A549 (cell line): ENCODE results near the gene DPCD. TPM values are rescaled to one million over a fixed set of nuclear protein-coding genes. Genes with fewer than 3 reads are reported as not detected.

ENCODE experiments used
- ATAC-seq, 2 experiments: fragments of 200-7000 bp in 1 of 2; fragments of >200 bp in 1 of 2; cut with Nextera tagmentation in 1 of 2; cut with Tn5 transposase in 1 of 2; 3 replicates each; pipeline versions ENCODE4 v1.8.0 to v1.9.1; 2018 to 2020; ENCODE audit warnings: mild to moderate bottlenecking in 1 of 2, moderate library complexity in 1 of 2
- CTCF ChIA-PET: fragments of 300-600 bp; sonication (Branson Sonifier 250); formaldehyde crosslinking; extraction: SDS; loops from one replicate; lab custom pipeline; 2021; ENCODE audit warnings: antibody characterized with exemption, inconsistent platforms; lab: Yijun Ruan, JAX
- POLR2A ChIA-PET: fragments of 350-600 bp; formaldehyde crosslinking; extraction: SDS; loops from one replicate; lab custom pipeline; 2021; ENCODE audit warnings: antibody characterized with exemption, inconsistent platforms; lab: Yijun Ruan, JAX
- DNase-seq, 2 experiments: peaks; one replicate each; pipeline versions ENCODE4 v3.0.0 to v3.0.0-alpha.2; 2011 to 2016; ENCODE audit warnings: low read depth in 1 of 2, low spot score in 1 of 2
- FAIRE-seq: peaks from 2 replicates; lab custom pipeline; 2011; peaks lifted over from hg19 to GRCh38; lab: Jason Lieb, UNC
- H3K27ac ChIP-seq, 2 experiments: fragments of >200 bp; sonication (Bioruptor Twin); formaldehyde crosslinking; 3 replicates each; pipeline ENCODE4 v1.5.1; 2016 to 2017
- H3K4me1 ChIP-seq: fragments of >200 bp; sonication (Bioruptor Twin); formaldehyde crosslinking; 3 replicates; pipeline ENCODE4 v1.6.1; 2016
- H3K4me2 ChIP-seq: fragments of >200 bp; sonication (Bioruptor Twin); formaldehyde crosslinking; 3 replicates; pipeline ENCODE4 v1.6.1; 2016
- H3K4me3 ChIP-seq: fragments of >200 bp; sonication (Bioruptor Twin); formaldehyde crosslinking; 3 replicates; pipeline ENCODE4 v1.5.1; 2016
- H3K9me3 ChIP-seq: fragments of >200 bp; sonication (Bioruptor Twin); formaldehyde crosslinking; 3 replicates; pipeline ENCODE4 v1.6.1; 2016
- CBX2 ChIP-seq: fragments of 200-600 bp; sonication (generic); IDR thresholded peaks from 2 replicates; pipeline ENCODE4 v1.6.1; 2016; ENCODE audit warnings: low read depth, mild to moderate bottlenecking, borderline replicate concordance
- CEBPB ChIP-seq, 2 experiments: fragments of >200 bp in 1 of 2; sonication (Bioruptor Twin) in 1 of 2; formaldehyde crosslinking in 1 of 2; IDR thresholded peaks; 2 replicates each; pipeline ENCODE4 v1.6.1; 2012 to 2016
- CHD4 ChIP-seq: fragments of 200-600 bp; sonication (generic); IDR thresholded peaks from 2 replicates; pipeline ENCODE4 v1.6.1; 2016; ENCODE audit warnings: antibody characterized with exemption, mild to moderate bottlenecking, borderline replicate concordance
- EHMT2 ChIP-seq: fragments of 200-600 bp; sonication (generic); IDR thresholded peaks from 2 replicates; pipeline ENCODE4 v1.6.1; 2016; ENCODE audit warnings: antibody characterized with exemption, low read depth, mild to moderate bottlenecking, moderate library complexity
- FOSB ChIP-seq: fragments of 250-450 bp; sonication (Bioruptor Pico); IDR thresholded peaks from 2 replicates; pipeline ENCODE4 v1.5.0; 2020; ENCODE audit warnings: mild to moderate bottlenecking, moderate library complexity
- HEYL ChIP-seq: fragments of 250-450 bp; sonication (Bioruptor Pico); IDR thresholded peaks from 2 replicates; pipeline ENCODE4 v1.8.0; 2021; ENCODE audit warnings: mild to moderate bottlenecking, moderate library complexity
- HOXB13 ChIP-seq: fragments of 250-450 bp; sonication (Bioruptor Pico); IDR thresholded peaks from 2 replicates; pipeline ENCODE4 v1.5.0; 2020; ENCODE audit warnings: low read depth, mild to moderate bottlenecking, moderate library complexity
- JUNB ChIP-seq: fragments of >200 bp; sonication (Bioruptor Twin); formaldehyde crosslinking; IDR thresholded peaks from 2 replicates; pipeline ENCODE4 v1.6.1; 2016
- KDM1A ChIP-seq: fragments of 200-600 bp; sonication (generic); IDR thresholded peaks from 2 replicates; pipeline ENCODE4 v1.6.1; 2016; ENCODE audit warnings: low read depth, mild to moderate bottlenecking
- MAFK ChIP-seq: fragments of 450-650 bp; IDR thresholded peaks from 2 replicates; pipeline ENCODE4 v1.6.1; 2014; ENCODE audit not compliant: partially characterized antibody
- NPAS2 ChIP-seq: fragments of 250-450 bp; sonication (Bioruptor Pico); IDR thresholded peaks from 2 replicates; pipeline ENCODE4 v1.8.0; 2022; ENCODE audit warnings: mild to moderate bottlenecking, moderate library complexity, borderline replicate concordance
- NR3C1 ChIP-seq: fragments of >200 bp; sonication (Bioruptor Twin); formaldehyde crosslinking; IDR thresholded peaks from 3 replicates; pipeline ENCODE4 v1.6.1; 2017
- PHF8 ChIP-seq: fragments of 200-600 bp; sonication (generic); IDR thresholded peaks from 2 replicates; pipeline ENCODE4 v1.6.1; 2016; ENCODE audit warnings: low read depth, mild to moderate bottlenecking, antibody characterized with exemption, moderate library complexity, borderline replicate concordance
- POLR2AphosphoS2 ChIP-seq: conservative IDR thresholded peaks from 2 replicates; pipeline ENCODE4 v1.6.1; 2012; ENCODE audit warnings: low read length, improper control_type of control experiment, inconsistent platforms
- RFX5 ChIP-seq: fragments of 450-650 bp; IDR thresholded peaks from 2 replicates; pipeline ENCODE4 v1.7.1; 2014; ENCODE audit warnings: antibody characterized with exemption, mild to moderate bottlenecking, moderate library complexity
- RNF2 ChIP-seq: fragments of 200-600 bp; sonication (generic); IDR thresholded peaks from 2 replicates; pipeline ENCODE4 v1.6.1; 2016; ENCODE audit warnings: low read depth, mild to moderate bottlenecking, antibody characterized with exemption, moderate library complexity, borderline replicate concordance
- SMC3 ChIP-seq: fragments of >200 bp; sonication (Bioruptor Twin); formaldehyde crosslinking; IDR thresholded peaks from 3 replicates; pipeline ENCODE4 v1.6.1; 2018; ENCODE audit warnings: inconsistent platforms
- TFCP2L1 ChIP-seq: fragments of 250-450 bp; sonication (Bioruptor Pico); IDR thresholded peaks from 2 replicates; pipeline ENCODE4 v1.5.0; 2021; ENCODE audit warnings: mild to moderate bottlenecking
- ZC3H11A ChIP-seq: fragments of 450-650 bp; IDR thresholded peaks from 2 replicates; pipeline ENCODE4 v1.6.1; 2014; ENCODE audit warnings: antibody characterized with exemption, mild to moderate bottlenecking
- ZNF302 ChIP-seq: fragments of 250-450 bp; sonication (Bioruptor Pico); IDR thresholded peaks from 2 replicates; pipeline ENCODE4 v1.9.0; 2021; ENCODE audit warnings: inconsistent platforms, mild to moderate bottlenecking, moderate library complexity
- ZSCAN20 ChIP-seq: fragments of 250-450 bp; sonication (Bioruptor Pico); IDR thresholded peaks from 2 replicates; pipeline ENCODE4 v1.8.0; 2022; ENCODE audit warnings: mild to moderate bottlenecking, moderate library complexity
- WGBS: methylation state at CpG from one replicate; pipeline ENCODE4 v1.1.6; 2017; ENCODE audit errors: missing lambda C conversion rate; 5-methylcytosine and 5-hydroxymethylcytosine counted together
- polyA plus RNA-seq, 4 experiments: library from polyadenylated mRNA; depleted of rRNA in 3 of 4; stranded (reverse); fragments of >200 nt; fragmentation: RNase III in 1 of 4; extraction: RNeasy Plus Mini Kit Qiagen cat#74134 plus additional on column Dnase treatment in 1 of 4; gene quantifications; 2 replicates in 3 of 4; 3 replicates in 1 of 4; pipeline ENCODE4 v1.2.3, GENCODE V29; 2011 to 2017
- TF ChIP-seq, protein P1 (sequence below): fragments of >200 bp; sonication (Bioruptor Twin); formaldehyde crosslinking; IDR thresholded peaks from 3 replicates; pipeline ENCODE4 v1.6.1; 2016
- TF ChIP-seq, protein P2 (sequence below): fragments of 450-650 bp; IDR thresholded peaks from 2 replicates; pipeline ENCODE4 v1.6.1; 2014; ENCODE audit warnings: antibody characterized with exemption
- TF ChIP-seq, protein P3 (sequence below): fragments of >200 bp; sonication (Bioruptor Twin); formaldehyde crosslinking; IDR thresholded peaks from 3 replicates; pipeline ENCODE4 v1.5.1; 2016
- TF ChIP-seq, protein P4 (sequence below): fragments of >200 bp; sonication (Bioruptor Twin); formaldehyde crosslinking; IDR thresholded peaks from 2 replicates; pipeline ENCODE4 v1.6.1; 2016
- TF ChIP-seq, protein P5 (sequence below): IDR thresholded peaks from 2 replicates; pipeline ENCODE4 v1.6.1; 2012; ENCODE audit warnings: low read depth, borderline replicate concordance

Gene DPCD
- polyA plus RNA-seq, 2 of the 4 experiments (the other 2 are of a cell fraction) = 37.4 to 40.8 TPM

DNA sequence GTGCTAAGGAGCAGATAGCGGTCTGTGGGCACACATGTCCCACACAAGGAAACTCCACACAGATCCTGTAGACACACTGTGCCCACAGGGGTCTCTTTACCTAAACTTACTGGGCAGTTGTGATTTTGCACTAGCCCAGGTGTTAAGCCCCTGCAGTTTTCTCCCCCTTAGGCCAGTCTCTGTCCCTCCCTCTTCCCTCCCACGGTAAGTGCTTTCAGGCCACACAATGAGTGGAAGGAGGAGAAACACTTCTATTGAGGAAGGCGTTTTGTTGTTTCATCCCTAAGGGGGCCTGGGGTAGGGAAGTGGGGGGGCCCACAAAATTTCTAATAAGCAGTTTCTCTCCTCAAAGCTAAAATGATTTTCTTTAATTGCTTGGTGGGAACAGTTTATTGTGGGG lies 55.4 kb downstream of the DPCD start:
- FAIRE-seq (no peak), DNase-seq (no peak), ATAC-seq (no peak)
- WGBS = 92% methylated on average over 3 of the region's 3 CpGs
- no peak overlapping the region for H3K27ac ChIP-seq
- H3K4me2 ChIP-seq = no peak overlapping the region
- ChIA-PET CTCF (interaction anchor here (1.2 kb wide), 1 partner anchor 29 kb away, joined by 3 read pairs; no protein-coding TSS in a partner anchor), POLR2A (no interaction called here)
- TF ChIP-seq CEBPB (IDR thresholded peaks at IDR 0.05) = no peak
- no peak for TF ChIP-seq RNF2
- no peak for TF ChIP-seq TFCP2L1 (CRISPR knock-in tag)
- no peak for TF ChIP-seq PHF8
- TF ChIP-seq EHMT2 = no peak
- no peak for TF ChIP-seq ZSCAN20 (CRISPR knock-in tag)
- TF ChIP-seq, protein P1, sequence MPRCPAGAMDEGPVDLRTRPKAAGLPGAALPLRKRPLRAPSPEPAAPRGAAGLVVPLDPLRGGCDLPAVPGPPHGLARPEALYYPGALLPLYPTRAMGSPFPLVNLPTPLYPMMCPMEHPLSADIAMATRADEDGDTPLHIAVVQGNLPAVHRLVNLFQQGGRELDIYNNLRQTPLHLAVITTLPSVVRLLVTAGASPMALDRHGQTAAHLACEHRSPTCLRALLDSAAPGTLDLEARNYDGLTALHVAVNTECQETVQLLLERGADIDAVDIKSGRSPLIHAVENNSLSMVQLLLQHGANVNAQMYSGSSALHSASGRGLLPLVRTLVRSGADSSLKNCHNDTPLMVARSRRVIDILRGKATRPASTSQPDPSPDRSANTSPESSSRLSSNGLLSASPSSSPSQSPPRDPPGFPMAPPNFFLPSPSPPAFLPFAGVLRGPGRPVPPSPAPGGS = no peak
- TF ChIP-seq CHD4 = no peak
- TF ChIP-seq NR3C1 = no peak
- no peak for TF ChIP-seq JUNB
- no peak for TF ChIP-seq ZC3H11A
- no peak for TF ChIP-seq FOSB (CRISPR knock-in tag)
- H3K9me3 ChIP-seq = no peaks in the 10 kb centered on the region
- H3K4me3 ChIP-seq = no peak overlapping the region
- H3K4me1 ChIP-seq = no peaks in the 10 kb centered on the region

DNA sequence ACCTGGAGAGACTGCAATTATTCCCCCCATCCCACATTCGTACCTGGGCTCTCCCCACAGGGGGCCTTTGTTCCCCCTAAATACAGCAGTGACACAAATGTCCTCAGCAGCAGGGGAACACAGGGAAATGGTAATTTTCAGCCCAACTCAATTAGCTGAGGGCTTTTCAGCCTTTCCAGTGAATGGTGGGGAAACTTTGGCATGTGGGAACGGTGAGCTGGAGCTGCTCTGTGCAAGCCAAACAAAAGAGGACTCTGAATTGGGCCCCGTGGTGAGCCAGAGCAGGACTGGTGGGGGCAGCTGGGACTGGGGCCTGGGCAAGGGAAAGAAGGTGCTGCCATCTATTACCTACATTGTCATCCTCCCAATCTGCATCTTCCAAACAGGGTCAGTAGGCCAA lies 55.9 kb downstream of the DPCD start:
- DNase-seq (no peak), FAIRE-seq (no peak), ATAC-seq (no peak)
- POLR2A ChIA-PET = no interaction called here
- H3K9me3 ChIP-seq = no peaks in the 10 kb centered on the region
- H3K4me2 ChIP-seq = no peak overlapping the region
- no peak overlapping the region for H3K27ac ChIP-seq
- no peaks in the 10 kb centered on the region for H3K4me1 ChIP-seq
- TF ChIP-seq NPAS2 (CRISPR knock-in tag) = no peak
- TF ChIP-seq, protein P2, sequence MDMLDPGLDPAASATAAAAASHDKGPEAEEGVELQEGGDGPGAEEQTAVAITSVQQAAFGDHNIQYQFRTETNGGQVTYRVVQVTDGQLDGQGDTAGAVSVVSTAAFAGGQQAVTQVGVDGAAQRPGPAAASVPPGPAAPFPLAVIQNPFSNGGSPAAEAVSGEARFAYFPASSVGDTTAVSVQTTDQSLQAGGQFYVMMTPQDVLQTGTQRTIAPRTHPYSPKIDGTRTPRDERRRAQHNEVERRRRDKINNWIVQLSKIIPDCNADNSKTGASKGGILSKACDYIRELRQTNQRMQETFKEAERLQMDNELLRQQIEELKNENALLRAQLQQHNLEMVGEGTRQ = no peak
- CTCF ChIA-PET = interaction anchor here (0.6 to 1.2 kb wide), 3 partner anchors 13 to 71 kb away, joined by 3 to 8 read pairs (median 3); no protein-coding TSS in a partner anchor
- H3K4me3 ChIP-seq = no peak overlapping the region
- WGBS = 82% methylated on average over 3 of the region's 3 CpGs

DNA sequence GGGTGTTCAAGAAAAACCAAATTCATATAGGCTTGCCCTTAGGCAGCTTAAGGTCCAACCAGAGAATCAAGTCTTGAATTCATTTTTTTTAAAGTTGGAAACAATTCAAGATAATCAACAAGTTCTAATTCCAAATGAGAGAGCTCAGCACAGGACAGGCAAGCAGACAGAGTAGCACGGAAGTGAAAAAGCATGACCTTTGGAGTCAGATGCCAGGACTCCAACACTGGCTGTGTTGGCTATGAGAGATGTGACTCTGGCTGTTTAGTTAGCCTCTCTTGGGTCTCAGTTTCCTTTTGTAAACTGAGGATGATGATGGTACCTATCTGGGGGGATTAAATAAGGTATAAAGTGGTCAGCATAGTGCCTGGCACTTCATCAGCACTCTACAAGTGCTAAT lies 57.5 kb downstream of the DPCD start:
- TF ChIP-seq HEYL (CRISPR knock-in tag) (no peak), NR3C1 (no peak), CBX2 (no peak), MAFK (no peak), HOXB13 (CRISPR knock-in tag) (no peak), SMC3 (no peak), JUNB (no peak), RNF2 (no peak), KDM1A (no peak), RFX5 (no peak), POLR2AphosphoS2 (no peak), ZC3H11A (no peak), CHD4 (no peak), ZNF302 (no peak), PHF8 (no peak)
- TF ChIP-seq, protein P3, sequence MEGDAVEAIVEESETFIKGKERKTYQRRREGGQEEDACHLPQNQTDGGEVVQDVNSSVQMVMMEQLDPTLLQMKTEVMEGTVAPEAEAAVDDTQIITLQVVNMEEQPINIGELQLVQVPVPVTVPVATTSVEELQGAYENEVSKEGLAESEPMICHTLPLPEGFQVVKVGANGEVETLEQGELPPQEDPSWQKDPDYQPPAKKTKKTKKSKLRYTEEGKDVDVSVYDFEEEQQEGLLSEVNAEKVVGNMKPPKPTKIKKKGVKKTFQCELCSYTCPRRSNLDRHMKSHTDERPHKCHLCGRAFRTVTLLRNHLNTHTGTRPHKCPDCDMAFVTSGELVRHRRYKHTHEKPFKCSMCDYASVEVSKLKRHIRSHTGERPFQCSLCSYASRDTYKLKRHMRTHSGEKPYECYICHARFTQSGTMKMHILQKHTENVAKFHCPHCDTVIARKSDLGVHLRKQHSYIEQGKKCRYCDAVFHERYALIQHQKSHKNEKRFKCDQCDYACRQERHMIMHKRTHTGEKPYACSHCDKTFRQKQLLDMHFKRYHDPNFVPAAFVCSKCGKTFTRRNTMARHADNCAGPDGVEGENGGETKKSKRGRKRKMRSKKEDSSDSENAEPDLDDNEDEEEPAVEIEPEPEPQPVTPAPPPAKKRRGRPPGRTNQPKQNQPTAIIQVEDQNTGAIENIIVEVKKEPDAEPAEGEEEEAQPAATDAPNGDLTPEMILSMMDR = no peak
- TF ChIP-seq, protein P4, sequence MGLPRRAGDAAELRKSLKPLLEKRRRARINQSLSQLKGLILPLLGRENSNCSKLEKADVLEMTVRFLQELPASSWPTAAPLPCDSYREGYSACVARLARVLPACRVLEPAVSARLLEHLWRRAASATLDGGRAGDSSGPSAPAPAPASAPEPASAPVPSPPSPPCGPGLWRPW = no peak
- TF ChIP-seq, protein P5, sequence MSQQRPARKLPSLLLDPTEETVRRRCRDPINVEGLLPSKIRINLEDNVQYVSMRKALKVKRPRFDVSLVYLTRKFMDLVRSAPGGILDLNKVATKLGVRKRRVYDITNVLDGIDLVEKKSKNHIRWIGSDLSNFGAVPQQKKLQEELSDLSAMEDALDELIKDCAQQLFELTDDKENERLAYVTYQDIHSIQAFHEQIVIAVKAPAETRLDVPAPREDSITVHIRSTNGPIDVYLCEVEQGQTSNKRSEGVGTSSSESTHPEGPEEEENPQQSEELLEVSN = no peak
- TF ChIP-seq, protein P1 = no peak
- Histone ChIP-seq H3K4me1 (no peaks in the 10 kb centered on the region), H3K27ac (no peak overlapping the region), H3K4me2 (no peak overlapping the region), H3K4me3 (no peak overlapping the region), H3K9me3 (no peaks in the 10 kb centered on the region)
- WGBS = 91% methylated on average over 1 of the region's 1 CpG
- CTCF ChIA-PET = no interaction called here
- DNase-seq (no peak), FAIRE-seq (no peak), ATAC-seq (no peak)
- POLR2A ChIA-PET = no interaction called here
